Stimulated activated CD4-positive, alpha-beta T cell treated with anti-CD3 and anti-CD28 coated beads, Interleukin-12 subunit alpha, Interleukin-12 subunit beta, amount 100 ng/mL, for 48 hours (primary cell): Measurements from ENCODE around the gene SORBS2.
"Not testable (repeated sequence)": the region's sequence is repeated elsewhere in the genome, so short reads cannot be mapped to it uniquely, and the experiment has no call there.

Experiments
- DNase-seq, 3 donors: peaks; one replicate each; pipeline ENCODE4 v3.0.0-alpha.2; 2020; ENCODE audit warnings: low read depth in 2 of 3, low spot score in 1 of 3

Gene SORBS2

GRCh38 chr4:185811509-185812364 lies at the start of gene SORBS2:
Gene SORBS2 (minus strand): TSS chr4:185812194. CDS start chr4:185690571, 121,623 bp downstream.
- no peak for DNase-seq

GRCh38 chr4:185859111-185859510 lies 47.1 kb upstream of the SORBS2 start:
- DNase-seq: no peak

DNA sequence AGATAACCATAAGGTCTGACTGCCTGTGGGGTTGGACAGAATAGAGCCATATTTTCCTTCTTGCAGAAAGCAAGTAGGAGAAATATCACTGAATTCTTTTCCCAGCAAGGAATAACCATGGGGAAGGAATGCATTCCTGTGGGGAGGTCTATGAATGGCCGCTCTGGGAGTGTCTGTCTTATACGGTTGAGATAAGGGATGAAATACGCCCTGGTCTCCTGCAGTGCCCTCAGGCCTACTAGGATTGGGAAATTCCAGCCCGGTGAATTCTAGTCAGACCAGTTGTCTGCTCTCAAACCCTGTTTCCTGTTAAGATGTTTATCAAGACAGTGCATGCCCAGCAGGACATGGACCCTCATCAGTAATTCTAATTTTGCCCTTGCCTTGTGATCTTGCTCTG lies 45.6 kb upstream of the SORBS2 start:
- not testable (repeated sequence) for DNase-seq

GRCh38 chr4:185853841-185854240 lies 41.8 kb upstream of the SORBS2 start:
- DNase-seq: no peak

- no peak for DNase-seq
Measured at GRCh38 chr4:185852961-185853360, 41.0 kb upstream of the SORBS2 start.

DNA sequence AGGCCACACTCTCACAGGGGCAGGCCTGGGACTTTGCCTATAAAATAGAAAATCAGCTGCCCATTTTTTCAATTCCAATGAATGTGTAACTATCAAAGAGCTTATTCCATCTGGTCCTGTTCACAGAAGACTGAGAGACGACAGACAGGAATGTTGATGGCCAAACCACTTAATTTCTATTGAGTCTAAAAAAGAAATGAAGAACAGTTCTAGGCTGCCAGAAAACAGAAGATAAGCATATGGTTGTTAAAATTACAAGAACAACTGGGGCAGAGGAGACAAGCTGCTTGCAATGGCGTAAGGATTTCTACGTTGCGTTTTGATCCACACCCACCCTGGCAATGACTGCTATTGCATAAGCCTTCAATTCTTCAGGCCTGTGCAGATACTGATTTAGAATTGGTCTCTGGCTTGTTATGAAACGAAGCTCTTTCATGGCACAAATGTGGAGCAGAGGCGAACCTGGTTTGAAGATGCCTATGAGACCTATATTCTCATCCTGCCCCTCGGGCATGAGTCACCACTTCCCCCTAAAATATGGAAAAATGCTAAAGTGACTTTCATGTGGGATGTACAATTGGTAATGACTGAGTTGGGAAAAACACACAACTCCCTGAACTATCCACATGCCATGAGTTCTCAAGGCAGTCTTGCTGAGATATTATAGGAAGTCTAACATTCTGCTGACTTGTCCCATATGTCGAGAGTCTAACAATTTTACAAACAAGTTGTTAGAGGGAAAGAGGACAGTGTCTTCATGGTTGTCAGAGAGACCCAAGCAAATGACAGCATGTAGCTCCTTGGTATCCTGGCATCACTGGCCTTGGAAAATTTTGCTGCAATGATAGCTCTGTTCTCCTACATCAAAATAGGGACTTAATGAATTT lies 37.9 kb upstream of the SORBS2 start:
- DNase-seq: no peak

- DNase-seq: no peak
Measured at GRCh38 chr4:185847352-185848097, 35.5 kb upstream of the SORBS2 start.

DNA sequence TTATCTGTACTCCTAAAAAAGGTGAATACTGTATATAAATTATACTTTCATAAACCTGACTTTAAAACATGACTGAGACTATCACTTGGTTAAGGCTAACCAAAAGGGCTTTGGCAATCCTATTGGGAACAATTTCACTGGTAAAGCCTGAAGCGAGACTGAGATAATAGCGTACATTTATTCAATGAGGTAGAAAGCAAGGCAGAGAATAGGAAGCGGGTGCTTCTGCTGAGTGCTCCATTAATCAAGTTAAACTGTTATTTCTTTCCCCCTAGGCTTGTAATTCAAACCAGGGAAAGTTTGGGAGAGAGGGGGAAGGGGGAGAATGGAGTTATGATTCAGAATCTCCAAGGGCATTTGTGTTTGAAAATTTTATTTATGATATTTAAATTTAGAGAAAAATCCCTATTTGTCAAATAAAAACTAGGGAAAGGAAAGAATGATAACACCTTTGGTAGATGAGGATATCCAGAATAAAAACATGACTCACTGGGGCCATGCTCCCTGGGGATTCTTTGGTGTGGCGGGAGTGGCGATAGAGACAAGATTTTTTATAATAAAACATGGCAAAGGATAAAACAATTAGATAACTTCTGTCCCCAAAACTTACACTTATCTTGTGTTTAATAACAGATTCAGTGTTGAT lies 34.6 kb upstream of the SORBS2 start:
- no peak for DNase-seq

GRCh38 chr4:185845966-185846365 lies 34.0 kb upstream of the SORBS2 start:
- no peak for DNase-seq

- DNase-seq: no peak
Measured at GRCh38 chr4:185841451-185841850, 29.5 kb upstream of the SORBS2 start.

GRCh38 chr4:185840953-185841352 lies 29.0 kb upstream of the SORBS2 start:
- no peak for DNase-seq

- DNase-seq: no peak
Measured at GRCh38 chr4:185840201-185840600, 28.2 kb upstream of the SORBS2 start.

DNA sequence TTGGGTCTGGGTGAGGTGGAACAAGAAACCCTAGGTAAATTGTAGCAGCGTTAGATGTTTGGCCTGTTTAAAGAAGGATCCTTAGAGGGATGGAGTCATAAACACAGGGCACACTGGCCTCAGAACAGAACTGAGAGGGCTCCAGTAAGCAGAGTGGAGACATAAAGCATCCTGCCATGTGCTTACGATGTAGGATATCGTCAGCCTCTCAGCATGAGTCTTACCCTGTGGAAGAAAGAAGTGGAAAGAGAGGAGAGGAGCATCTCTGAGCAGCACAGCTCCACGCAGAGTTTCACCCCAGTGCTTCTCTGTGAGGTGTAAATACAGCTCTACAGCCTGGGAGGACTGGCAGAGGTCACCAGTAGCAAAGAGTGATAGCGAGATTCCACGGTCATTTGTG lies 27.8 kb upstream of the SORBS2 start:
- no peak for DNase-seq

DNA sequence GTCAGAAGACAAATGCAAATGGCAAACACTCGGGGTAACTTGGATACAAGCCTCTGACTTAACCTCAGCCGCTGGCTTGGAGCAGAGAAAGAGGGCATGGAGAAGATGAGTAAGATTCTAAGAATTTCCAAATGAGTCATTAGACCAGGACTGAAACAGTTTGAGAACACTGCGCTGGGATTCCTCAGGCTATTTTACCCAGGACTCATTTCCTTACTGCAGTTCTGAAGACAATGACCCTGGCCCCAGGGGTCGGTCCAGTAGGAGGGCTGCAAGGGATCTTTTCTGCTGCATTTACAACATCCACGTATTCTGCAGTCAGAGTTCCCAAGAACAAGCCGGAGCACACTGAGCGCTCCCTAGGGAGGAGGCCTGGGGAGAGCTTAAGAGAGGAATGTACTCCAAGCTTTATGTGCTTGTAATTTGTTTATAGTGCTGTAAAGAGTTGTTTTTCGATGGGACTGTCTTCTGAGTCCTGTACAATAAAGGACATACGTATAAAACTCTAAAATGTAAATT lies 27.3 kb upstream of the SORBS2 start:
- no peak for DNase-seq

GRCh38 chr4:185838514-185839193 lies 26.7 kb upstream of the SORBS2 start:
- DNase-seq: no peak

GRCh38 chr4:185838104-185838452 lies 26.1 kb upstream of the SORBS2 start:
- no peak for DNase-seq

- DNase-seq: no peak
Measured at GRCh38 chr4:185837415-185838103, 25.6 kb upstream of the SORBS2 start.

DNA sequence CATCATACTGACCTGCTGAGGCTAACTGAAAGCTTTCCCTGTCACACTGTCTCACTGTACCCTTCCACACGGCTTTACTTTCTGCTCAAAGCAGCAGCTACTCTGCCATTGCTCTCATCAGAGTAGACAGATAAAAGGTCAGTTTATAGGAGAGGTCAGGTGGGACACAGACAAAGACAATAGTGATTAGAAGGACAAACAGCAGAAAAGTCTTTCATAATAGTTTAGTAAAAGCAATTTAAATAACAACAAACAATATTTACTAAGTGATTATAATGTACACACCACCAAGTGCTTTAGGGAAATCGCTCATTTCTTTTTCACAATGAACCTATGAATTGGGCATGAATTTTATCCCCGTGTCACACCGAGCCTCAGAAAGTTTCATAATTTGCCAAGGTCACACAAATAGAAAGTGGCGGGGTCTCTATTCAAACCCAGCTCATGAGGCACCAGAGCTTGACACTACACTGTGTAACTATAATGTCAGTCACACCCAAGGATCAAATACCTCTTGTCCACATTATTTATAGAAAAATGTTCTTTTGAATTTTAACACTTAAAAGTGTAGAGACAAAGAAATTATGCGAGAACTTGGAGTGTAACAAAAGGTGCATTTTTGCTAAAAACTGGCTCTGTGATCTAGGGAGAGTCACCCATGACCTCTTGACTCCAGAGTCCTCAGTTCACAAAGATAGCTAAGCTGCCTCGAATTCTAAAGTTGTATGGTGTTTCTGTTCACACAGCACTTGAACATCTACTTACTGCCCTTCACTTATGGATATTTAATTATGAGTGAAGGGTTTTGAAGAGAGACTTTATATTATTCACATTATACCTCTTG lies 24.5 kb upstream of the SORBS2 start:
- no peak for DNase-seq

DNA sequence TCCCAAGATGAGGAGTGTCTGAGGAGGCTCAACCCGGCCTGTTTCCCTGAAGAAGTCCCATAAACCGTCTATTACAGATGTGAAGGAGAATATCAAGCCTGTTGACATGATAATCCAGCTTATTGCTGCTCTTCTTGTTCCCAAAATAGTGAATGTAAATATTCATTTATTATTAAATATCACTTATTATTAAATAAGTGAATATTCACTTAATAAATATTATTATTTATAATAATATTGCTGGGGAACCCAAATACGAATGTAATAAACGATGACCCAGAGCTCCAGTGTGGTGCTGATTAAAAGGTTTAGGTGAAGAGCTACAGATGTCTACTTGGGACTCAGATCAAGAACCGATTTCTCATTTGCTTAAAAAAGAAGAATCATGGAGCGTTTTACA lies 23.8 kb upstream of the SORBS2 start:
- DNase-seq: no peak
